NCI-H748 (cell line): ENCODE data around the gene TAS2R30.
"Not testable (repeated sequence)": the region's sequence is repeated elsewhere in the genome, so short reads cannot be mapped to it uniquely, and the experiment has no call there.

Experiments used
- DNase-seq: peaks from one replicate; lab custom pipeline; 2025; ENCODE audit not compliant: unreplicated experiment; lab: John Stamatoyannopoulos, UW

TAS2R30 gene

GRCh38 chr12:11130382-11130781 is 4.1 kb downstream of the TAS2R30 start:
- no peak for DNase-seq

DNA sequence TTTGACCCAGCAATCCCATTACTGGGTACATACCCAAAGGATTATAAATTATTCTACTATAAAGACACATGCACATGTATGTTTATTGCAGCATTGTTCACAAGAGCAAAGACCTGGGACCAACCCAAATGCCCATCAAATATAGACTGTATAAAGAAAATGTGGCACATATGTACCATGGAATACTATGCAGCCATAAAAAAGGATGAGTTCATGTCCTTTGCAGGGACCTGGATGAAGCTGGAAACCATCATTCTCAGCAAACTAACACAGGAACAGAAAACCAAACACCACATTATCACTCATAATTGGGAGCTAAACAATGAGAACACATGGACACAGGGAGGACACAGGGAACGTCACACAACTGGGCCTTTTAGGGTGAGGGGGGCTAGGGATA is 20.3 kb downstream of the TAS2R30 start:
- DNase-seq: not testable (repeated sequence)

GRCh38 chr12:11111213-11111612 is 23.2 kb downstream of the TAS2R30 start:
- not testable (repeated sequence) for DNase-seq

- no peak for DNase-seq
Observed at GRCh38 chr12:11108862-11109261, 25.6 kb downstream of the TAS2R30 start.

DNA sequence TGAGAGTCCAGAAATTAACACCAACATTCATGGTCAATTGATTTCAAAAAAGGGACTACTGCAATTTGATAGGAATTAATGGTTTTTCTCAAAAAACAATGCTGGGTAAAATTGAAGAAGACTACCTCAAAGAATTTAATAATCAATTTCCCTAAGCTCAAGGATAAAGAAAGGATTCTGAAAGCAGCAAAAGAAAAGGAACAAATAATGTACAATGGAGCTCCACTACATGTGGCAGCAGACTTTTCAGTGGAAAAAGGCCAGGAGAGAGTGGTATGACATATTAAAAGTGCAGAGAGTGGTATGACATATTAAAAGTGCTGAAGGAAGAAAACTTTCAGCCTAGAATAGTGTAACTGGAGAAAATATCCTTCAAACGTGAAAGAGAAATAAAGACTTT is 26.7 kb downstream of the TAS2R30 start:
- no peak for DNase-seq

DNA sequence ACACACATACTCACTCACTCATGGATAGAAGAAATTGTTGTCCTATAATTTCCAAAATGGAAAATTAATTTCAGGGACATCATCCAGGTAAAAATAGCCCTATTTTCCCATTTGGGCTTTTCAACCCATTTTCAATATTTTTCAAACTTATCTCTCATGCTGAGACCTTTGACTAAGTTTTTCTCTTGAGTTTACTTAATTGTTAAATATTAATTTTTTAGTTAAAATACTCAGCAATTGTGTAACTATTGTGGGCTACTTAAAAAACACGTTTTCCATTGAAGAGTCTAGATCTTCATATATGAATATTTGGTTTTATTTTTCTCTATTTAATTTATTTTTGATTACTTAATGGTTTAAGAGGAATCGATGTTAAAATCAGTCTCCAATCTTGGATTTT is 28.2 kb downstream of the TAS2R30 start:
- DNase-seq: no peak

- no peak for DNase-seq
Observed at GRCh38 chr12:11105546-11105945, 28.9 kb downstream of the TAS2R30 start.

GRCh38 chr12:11094910-11095309 is 39.5 kb downstream of the TAS2R30 start:
- DNase-seq: not testable (repeated sequence)

GRCh38 chr12:11092128-11092527 is 42.3 kb downstream of the TAS2R30 start, which contains the start of gene TAS2R43:
TSS of gene TAS2R43 (minus strand) at chr12:11092313. CDS start at chr12:11092229, 84 bp downstream.
- no peak for DNase-seq

DNA sequence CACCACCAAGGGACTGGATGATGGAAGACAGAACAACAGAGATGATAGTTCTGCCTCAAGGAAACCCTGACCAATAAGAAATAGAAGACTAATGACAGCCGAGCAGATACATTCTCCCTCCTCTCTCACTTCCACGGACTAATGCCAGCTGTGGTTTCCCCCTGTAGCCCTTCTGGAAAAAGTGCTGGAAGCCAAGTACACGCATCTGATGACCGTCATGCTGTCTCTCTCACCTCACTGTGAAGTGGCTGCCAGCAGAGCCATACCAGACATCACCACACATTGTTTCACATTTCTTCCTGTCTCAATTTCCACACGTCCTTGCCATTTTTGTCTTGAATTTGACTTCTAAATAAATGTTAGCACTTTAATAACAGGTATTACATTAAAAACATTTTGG is 45.2 kb downstream of the TAS2R30 start:
- DNase-seq: no peak

DNA sequence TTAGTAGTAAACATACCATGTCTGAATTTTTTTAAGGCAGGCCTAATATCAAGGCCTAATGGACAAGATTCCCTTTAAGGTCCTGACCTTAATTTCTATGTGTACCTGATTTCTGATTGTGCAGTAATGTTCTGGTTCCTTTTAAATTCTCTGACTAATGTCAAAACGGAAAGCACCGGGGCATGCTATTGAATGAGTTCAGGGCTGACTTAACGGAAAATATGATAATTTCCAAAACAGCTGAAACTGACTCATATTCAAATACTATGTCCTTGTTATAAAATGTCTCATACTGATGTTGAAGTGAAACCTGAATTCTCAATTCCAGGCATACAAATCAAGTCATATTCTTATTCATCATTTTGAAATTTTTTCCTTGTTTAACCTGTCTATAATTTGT is 49.0 kb downstream of the TAS2R30 start:
- no peak for DNase-seq
